HCT116 (cell line): ENCODE measurements around the gene ARFGEF3. TPM values are rescaled to one million over a fixed set of nuclear protein-coding genes. Genes with fewer than 3 reads are reported as not detected.

Experiments used
- ATAC-seq: fragments of 200-7000 bp; cut with Tn5 transposase; 2 replicates; pipeline ENCODE4 v1.9.1; 2020; ENCODE audit warnings: mild to moderate bottlenecking, moderate library complexity
- BruUV-seq: library from RNA; stranded (reverse); fragments of 400-500 nt; replicated peaks from 2 replicates; lab custom pipeline; 2021; lab: Mats Ljungman, UMichigan
- CTCF ChIA-PET: fragments of 300-600 bp; sonication (Branson Sonifier 250); formaldehyde crosslinking; loops from one replicate; lab custom pipeline; 2021; ENCODE audit warnings: antibody characterized with exemption; lab: Charles Lee
- POLR2A ChIA-PET: fragments of 300-600, 350-600 bp; sonication (Branson Sonifier 250); formaldehyde crosslinking; loops from one replicate; lab custom pipeline; 2021; ENCODE audit warnings: antibody characterized with exemption; lab: Charles Lee
- RAD21 ChIA-PET, 2 experiments: fragments of 300-600 bp; sonication (Branson Sonifier 250); formaldehyde crosslinking; loops; one replicate each; lab custom pipeline; 2023; ENCODE audit warnings: low total read pairs in 2 of 2; ENCODE audit not compliant: uncharacterized antibody in 2 of 2, unreplicated experiment in 2 of 2, low non-redundant PET in 1 of 2; lab: Charles Lee
- DNase-seq: peaks from one replicate; pipeline ENCODE4 v3.0.0-alpha.2; 2010; ENCODE audit warnings: low read depth, low spot score
- H2AFZ ChIP-seq: fragments of 200-600 bp; shearing (Covaris generic), sonication (generic); 2 replicates; pipeline ENCODE4 v1.6.1; 2017; ENCODE audit warnings: low read depth, mixed run types, mixed read lengths, antibody characterized with exemption, low read length; ENCODE audit not compliant: poor library complexity, severe bottlenecking
- H3K27ac ChIP-seq: 2 replicates; pipeline ENCODE4 v1.5.1; 2012; ENCODE audit warnings: low read depth, low read length
- H3K27me3 ChIP-seq: fragments of 200-600 bp; sonication (generic); 2 replicates; pipeline ENCODE4 v1.6.1; 2016; ENCODE audit warnings: mixed run types, low read length, mixed read lengths; ENCODE audit not compliant: insufficient read depth
- H3K36me3 ChIP-seq, 2 experiments: fragments of 200-500 bp in 1 of 2; fragments of 200-600 bp in 1 of 2; sonication (Bioruptor generic) in 1 of 2; sonication (generic) in 1 of 2; 2 replicates each; pipeline versions ENCODE4 v1.5.1 to v1.6.1; 2014 to 2016; ENCODE audit warnings: low read length in 2 of 2, inconsistent platforms in 1 of 2, mixed read lengths in 1 of 2, mixed run types in 1 of 2; ENCODE audit not compliant: insufficient read depth in 2 of 2, control insufficient read depth in 1 of 2
- H3K4me1 ChIP-seq, 2 experiments: fragments of 200-600 bp in 1 of 2; sonication (generic) in 1 of 2; 2 replicates each; pipeline versions ENCODE4 v1.5.1 to v1.6.1; 2012 to 2017; ENCODE audit warnings: low read length in 2 of 2, inconsistent platforms in 1 of 2, mild to moderate bottlenecking in 1 of 2, mixed read lengths in 1 of 2, mixed run types in 1 of 2, moderate library complexity in 1 of 2; ENCODE audit not compliant: insufficient read depth in 2 of 2, control insufficient read depth in 1 of 2
- H3K4me2 ChIP-seq: fragments of 200-600 bp; sonication (generic); 2 replicates; pipeline ENCODE4 v1.6.1; 2017; ENCODE audit warnings: mixed run types, low read length, mixed read lengths
- H3K4me3 ChIP-seq, 2 experiments: fragments of 200-600 bp in 1 of 2; sonication (generic) in 1 of 2; replicated peaks in 1 of 2; 2 replicates each; pipeline ENCODE4 v1.5.1; 2011 to 2016; ENCODE audit warnings: low read length in 2 of 2, control low read depth in 1 of 2, low read depth in 1 of 2, mild to moderate bottlenecking in 1 of 2, mixed read lengths in 1 of 2, mixed run types in 1 of 2
- H3K79me2 ChIP-seq: fragments of 200-600 bp; sonication (generic); 2 replicates; pipeline ENCODE4 v1.6.1; 2017; ENCODE audit warnings: mild to moderate bottlenecking, mixed run types, low read length, moderate library complexity, mixed read lengths; ENCODE audit not compliant: insufficient read depth
- H3K9ac ChIP-seq: fragments of 200-600 bp; sonication (generic); 2 replicates; pipeline ENCODE4 v1.6.1; 2016; ENCODE audit warnings: low read length, mixed read lengths
- H3K9me2 ChIP-seq: fragments of 200-600 bp; sonication (generic), shearing (Covaris generic); 2 replicates; pipeline ENCODE4 v1.6.1; 2017; ENCODE audit warnings: mixed run types, mild to moderate bottlenecking, moderate library complexity; ENCODE audit not compliant: insufficient read depth
- H3K9me3 ChIP-seq, 2 experiments: fragments of 200-500 bp in 1 of 2; fragments of 200-600 bp in 1 of 2; sonication (Bioruptor generic) in 1 of 2; sonication (generic) in 1 of 2; 2 replicates each; pipeline ENCODE4 v1.6.1; 2014 to 2017; ENCODE audit warnings: low read length in 2 of 2, mixed read lengths in 2 of 2, inconsistent platforms in 1 of 2, low read depth in 1 of 2, mild to moderate bottlenecking in 1 of 2, mixed run types in 1 of 2, moderate library complexity in 1 of 2; ENCODE audit not compliant: control insufficient read depth in 1 of 2, insufficient read depth in 1 of 2
- H4K20me1 ChIP-seq: fragments of 200-600 bp; sonication (generic), shearing (Covaris generic); 2 replicates; pipeline ENCODE4 v1.6.1; 2017; ENCODE audit warnings: mixed run types, mild to moderate bottlenecking, moderate library complexity; ENCODE audit not compliant: insufficient read depth
- ATF3 ChIP-seq: IDR thresholded peaks from 2 replicates; pipeline ENCODE4 v1.6.1; 2012
- CBX3 ChIP-seq: IDR thresholded peaks from 2 replicates; pipeline ENCODE4 v1.6.1; 2012; ENCODE audit warnings: low read depth
- CEBPB ChIP-seq: IDR thresholded peaks from 2 replicates; pipeline ENCODE4 v1.6.1; 2012; ENCODE audit warnings: low read depth
- EGR1 ChIP-seq: IDR thresholded peaks from 2 replicates; pipeline ENCODE4 v1.6.1; 2012; ENCODE audit warnings: low read depth
- ELF1 ChIP-seq: IDR thresholded peaks from 2 replicates; pipeline ENCODE4 v1.6.1; 2012; ENCODE audit warnings: low read depth, borderline replicate concordance
- EZH2phosphoT487 ChIP-seq: fragments of 200-600 bp; IDR thresholded peaks from 2 replicates; pipeline ENCODE4 v1.6.1; 2018; ENCODE audit warnings: antibody characterized with exemption, borderline replicate concordance
- FOSL1 ChIP-seq: IDR thresholded peaks from 2 replicates; pipeline ENCODE4 v1.6.1; 2012; ENCODE audit warnings: low read depth
- JUND ChIP-seq: IDR thresholded peaks from 2 replicates; pipeline ENCODE4 v1.6.1; 2012
- MAX ChIP-seq: IDR thresholded peaks from 2 replicates; pipeline ENCODE4 v1.6.1; 2012
- POLR2AphosphoS5 ChIP-seq: IDR thresholded peaks from 2 replicates; pipeline ENCODE4 v1.6.1; 2011; ENCODE audit warnings: mild to moderate bottlenecking, low read depth, low read length, moderate library complexity
- RAD21 ChIP-seq: IDR thresholded peaks from 2 replicates; pipeline ENCODE4 v1.6.1; 2012; ENCODE audit warnings: low read depth, mild to moderate bottlenecking
- REST ChIP-seq: IDR thresholded peaks from 2 replicates; pipeline ENCODE4 v1.6.1; 2012; ENCODE audit warnings: low read depth
- SIN3A ChIP-seq: IDR thresholded peaks from 2 replicates; pipeline ENCODE4 v1.6.1; 2012; ENCODE audit warnings: low read depth
- SP1 ChIP-seq: IDR thresholded peaks from 2 replicates; pipeline ENCODE4 v1.6.1; 2012; ENCODE audit warnings: low read depth
- SRF ChIP-seq: IDR thresholded peaks from 2 replicates; pipeline ENCODE4 v1.6.1; 2012; ENCODE audit warnings: low read depth
- ZFX ChIP-seq: fragments of 450-650 bp; IDR thresholded peaks from 2 replicates; pipeline ENCODE4 v1.6.1; 2017
- intact Hi-C: fragments of 100-400 bp; cut with micrococcal nuclease; formaldehyde crosslinking; loops from 2 replicates; pipeline ENCODE4 v1.10.0; 2022
- total RNA-seq: library from RNA; stranded (reverse); gene quantifications from one replicate; pipeline ENCODE4 v1.2.1, GENCODE V29; 2021; ENCODE audit not compliant: unreplicated experiment
- TF ChIP-seq, protein P1 (sequence below): IDR thresholded peaks from 2 replicates; pipeline ENCODE4 v1.6.1; 2011; ENCODE audit warnings: mild to moderate bottlenecking, low read length, moderate library complexity; ENCODE audit not compliant: insufficient replicate concordance; ENCODE audit errors: extremely low read depth

ARFGEF3 gene
- total RNA-seq, 1 experiment from 2014 or later = 3.8 TPM

DNA sequence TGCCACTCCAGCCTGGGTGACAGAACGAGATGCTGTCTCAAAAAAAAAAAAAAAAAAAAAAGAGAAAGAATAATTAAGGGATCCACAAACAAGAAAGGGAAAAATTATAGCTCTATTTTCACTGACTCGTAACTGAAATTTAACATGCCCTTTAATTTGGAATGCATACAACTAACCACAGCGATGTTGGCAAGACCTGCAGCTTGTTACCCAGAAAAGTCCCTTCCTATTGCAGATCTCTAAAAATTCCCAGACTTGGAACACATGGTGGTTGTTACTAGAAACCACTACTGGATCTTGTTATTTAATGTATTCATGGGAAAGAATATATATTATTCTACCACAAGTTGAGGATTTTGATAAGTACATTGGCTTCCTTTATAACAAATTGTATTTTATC is 188.2 kb downstream of the ARFGEF3 start:
- Histone ChIP-seq H3K9me3 (no peaks in the 10 kb centered on the region), H3K36me3 (no peaks in the 10 kb centered on the region), H3K4me2 (no peak overlapping the region), H2AFZ (no peak overlapping the region), H4K20me1 (no peaks in the 10 kb centered on the region), H3K79me2 (no peaks in the 10 kb centered on the region), H3K9me2 (no peaks in the 10 kb centered on the region), H3K27ac (no peak overlapping the region), H3K9ac (no peak overlapping the region), H3K4me3 (no peak overlapping the region), H3K4me1 (no peaks in the 10 kb centered on the region), H3K27me3 (no peaks in the 10 kb centered on the region)
- BruUV-seq = no TSS peak
- DNase-seq (no peak), ATAC-seq (no peak)
- ChIA-PET RAD21 (no interaction called here), CTCF (interaction anchor here (0.7 kb wide), 1 partner anchor 54 kb away, joined by 4 read pairs; the partner anchor contains the start of gene HEBP2), POLR2A (no interaction called here)
- intact Hi-C loops = no loop called here
- TF ChIP-seq ELF1 (no peak), CEBPB (no peak), RAD21 (no peak), FOSL1 (no peak), SRF (no peak), JUND (no peak), SIN3A (no peak), ATF3 (no peak), REST (no peak), SP1 (no peak), EZH2phosphoT487 (no peak), POLR2AphosphoS5 (no peak), ZFX (no peak), EGR1 (no peak), MAX (no peak), CBX3 (no peak)
- TF ChIP-seq, protein P1, sequence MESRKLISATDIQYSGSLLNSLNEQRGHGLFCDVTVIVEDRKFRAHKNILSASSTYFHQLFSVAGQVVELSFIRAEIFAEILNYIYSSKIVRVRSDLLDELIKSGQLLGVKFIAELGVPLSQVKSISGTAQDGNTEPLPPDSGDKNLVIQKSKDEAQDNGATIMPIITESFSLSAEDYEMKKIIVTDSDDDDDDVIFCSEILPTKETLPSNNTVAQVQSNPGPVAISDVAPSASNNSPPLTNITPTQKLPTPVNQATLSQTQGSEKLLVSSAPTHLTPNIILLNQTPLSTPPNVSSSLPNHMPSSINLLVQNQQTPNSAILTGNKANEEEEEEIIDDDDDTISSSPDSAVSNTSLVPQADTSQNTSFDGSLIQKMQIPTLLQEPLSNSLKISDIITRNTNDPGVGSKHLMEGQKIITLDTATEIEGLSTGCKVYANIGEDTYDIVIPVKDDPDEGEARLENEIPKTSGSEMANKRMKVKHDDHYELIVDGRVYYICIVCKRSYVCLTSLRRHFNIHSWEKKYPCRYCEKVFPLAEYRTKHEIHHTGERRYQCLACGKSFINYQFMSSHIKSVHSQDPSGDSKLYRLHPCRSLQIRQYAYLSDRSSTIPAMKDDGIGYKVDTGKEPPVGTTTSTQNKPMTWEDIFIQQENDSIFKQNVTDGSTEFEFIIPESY = no peak
